ENCODE results near the gene BCL3. TPM values are rescaled to one million over a fixed set of nuclear protein-coding genes. Genes with fewer than 3 reads are reported as not detected.
"Not testable (repeated sequence)": the region's sequence is repeated elsewhere in the genome, so short reads cannot be mapped to it uniquely, and the experiment has no call there.

BCL3 gene
- total and polyA plus RNA-seq, 7 experiments from 2014 or later, result 3.3 to 107 (median 15.0) TPM

GRCh38 chr19:44720945-44721344, 27.6 kb upstream of the BCL3 start:
- Histone ChIP-seq H3K27me3 (ENCODE audit: control insufficient read depth in 2 of 2, insufficient read depth in 2 of 2, low read length in 2 of 2) (no peaks in the 10 kb centered on the region), H3K9me3 (ENCODE audit: control insufficient read depth in 2 of 3, low read length in 3 of 3) (no peaks in the 10 kb centered on the region), H3K36me3 (ENCODE audit: control insufficient read depth in 2 of 3, insufficient read depth in 3 of 3, low read length in 3 of 3) (no peaks in the 10 kb centered on the region), H3K4me1 (ENCODE audit: control insufficient read depth in 2 of 2, insufficient read depth in 2 of 2, low read length in 2 of 2) (peaks cover 0 to 10% of the 10 kb centered on the region in 2 donors), H3K27ac (ENCODE audit: low read depth, low read length) (no peak overlapping the region), H3K4me3 (ENCODE audit: low read length) (no peak overlapping the region)
- no peak for ATAC-seq
- Mint-ChIP-seq H3K27ac (no peak overlapping the region), H3K4me3 (no peak overlapping the region), H3K36me3 (peaks cover 0 to 1% (median 0%) of the 10 kb centered on the region in 5 donors), H3K27me3 (peaks cover 0 to 4% (median 0%) of the 10 kb centered on the region in 5 donors), H3K9me3 (peaks cover 0 to 1% (median 0%) of the 10 kb centered on the region in 11 donors), H3K4me1 (peaks cover 8 to 46% (median 17%) of the 10 kb centered on the region in 7 donors)
- POLR2A ChIA-PET, result no interaction called here
- intact Hi-C loops (cut with micrococcal nuclease), result no loop called here
- CTCF ChIA-PET, result interaction anchor here (6.0 to 13.1 kb wide), 2 partner anchors 32 to 50 kb away, joined by 61 to 295 read pairs; no protein-coding TSS in a partner anchor
- DNase-seq, result no peak

- H3K4me1 Mint-ChIP-seq, result peaks cover 8 to 49% (median 18%) of the 10 kb centered on the region in 7 donors
- H3K27ac Mint-ChIP-seq; intact Hi-C loops (cut with micrococcal nuclease); H3K9me3 Mint-ChIP-seq; H3K9me3 ChIP-seq (ENCODE audit: control insufficient read depth in 2 of 3, low read length in 3 of 3); DNase-seq; H3K4me3 ChIP-seq (ENCODE audit: low read length); H3K27me3 ChIP-seq (ENCODE audit: control insufficient read depth in 2 of 2, insufficient read depth in 2 of 2, low read length in 2 of 2); H3K36me3 ChIP-seq (ENCODE audit: control insufficient read depth in 2 of 3, insufficient read depth in 3 of 3, low read length in 3 of 3); H3K27me3 Mint-ChIP-seq; H3K27ac ChIP-seq (ENCODE audit: low read depth, low read length); H3K4me3 Mint-ChIP-seq; ATAC-seq; H3K4me1 ChIP-seq (ENCODE audit: control insufficient read depth in 2 of 2, insufficient read depth in 2 of 2, low read length in 2 of 2); H3K36me3 Mint-ChIP-seq: not testable (repeated sequence)
- ChIA-PET POLR2A (interaction anchor here (1.0 kb wide), 1 partner anchor 31 kb away, joined by 3 read pairs; no protein-coding TSS in a partner anchor), CTCF (interaction anchor here (0.7 to 13.1 kb wide), 6 partner anchors 12 to 64 kb away, joined by 3 to 295 read pairs (median 6); no protein-coding TSS in a partner anchor)
Observed at GRCh38 chr19:44721369-44721768, 27.1 kb upstream of the BCL3 start.

- H3K27ac ChIP-seq (ENCODE audit: low read depth, low read length), result no peak overlapping the region
- Mint-ChIP-seq H3K36me3 (no peaks in the 10 kb centered on the region), H3K9me3 (no peaks in the 10 kb centered on the region), H3K4me1 (peaks cover 8 to 51% (median 19%) of the 10 kb centered on the region in 7 donors), H3K27me3 (peaks cover 0 to 4% (median 0%) of the 10 kb centered on the region in 5 donors), H3K4me3 (peak overlapping the region in 1 of 10 donors; percentile 58), H3K27ac (peak overlapping the region in 2 of 9 donors; percentile 38 to 55)
- ATAC-seq, result peak; percentile 43
- no peak for DNase-seq
- intact Hi-C loops (cut with micrococcal nuclease), result loop anchor here (1.0 to 2.0 kb wide), 2 partner anchors 30 kb away; no protein-coding TSS in a partner anchor
- H3K4me1 ChIP-seq (ENCODE audit: control insufficient read depth in 2 of 2, insufficient read depth in 2 of 2, low read length in 2 of 2), result peaks cover 0 to 10% of the 10 kb centered on the region in 2 donors
- no peak overlapping the region for H3K4me3 ChIP-seq (ENCODE audit: low read length)
- no peaks in the 10 kb centered on the region for H3K9me3 ChIP-seq (ENCODE audit: control insufficient read depth in 2 of 3, low read length in 3 of 3)
- no peaks in the 10 kb centered on the region for H3K27me3 ChIP-seq (ENCODE audit: control insufficient read depth in 2 of 2, insufficient read depth in 2 of 2, low read length in 2 of 2)
- ChIA-PET POLR2A (interaction anchor here (1.0 kb wide), 2 partner anchors 30 to 48 kb away, joined by 3 to 4 read pairs; no protein-coding TSS in a partner anchor), CTCF (interaction anchor here (0.7 to 13.1 kb wide), 14 partner anchors 8 to 124 kb away, joined by 3 to 295 read pairs (median 7); no protein-coding TSS in a partner anchor)
- no peaks in the 10 kb centered on the region for H3K36me3 ChIP-seq (ENCODE audit: control insufficient read depth in 2 of 3, insufficient read depth in 3 of 3, low read length in 3 of 3)
Observed at GRCh38 chr19:44722131-44723121, 26.1 kb upstream of the BCL3 start.

GRCh38 chr19:44723299-44723951, 25.1 kb upstream of the BCL3 start:
- Histone ChIP-seq H3K27me3 (ENCODE audit: control insufficient read depth in 2 of 2, insufficient read depth in 2 of 2, low read length in 2 of 2) (no peaks in the 10 kb centered on the region), H3K9me3 (ENCODE audit: control insufficient read depth in 2 of 3, low read length in 3 of 3) (no peaks in the 10 kb centered on the region), H3K4me1 (ENCODE audit: control insufficient read depth in 2 of 2, insufficient read depth in 2 of 2, low read length in 2 of 2) (peaks cover 0 to 10% of the 10 kb centered on the region in 2 donors), H3K36me3 (ENCODE audit: control insufficient read depth in 2 of 3, insufficient read depth in 3 of 3, low read length in 3 of 3) (no peaks in the 10 kb centered on the region), H3K27ac (ENCODE audit: low read depth, low read length) (no peak overlapping the region), H3K4me3 (ENCODE audit: low read length) (no peak overlapping the region)
- ChIA-PET CTCF (interaction anchor here (0.7 to 13.1 kb wide), 18 partner anchors 9 to 140 kb away, joined by 3 to 295 read pairs (median 7); no protein-coding TSS in a partner anchor), POLR2A (interaction anchor here (1.1 to 2.7 kb wide), 3 partner anchors 27 to 47 kb away, joined by 5 to 23 read pairs (median 7); no protein-coding TSS in a partner anchor)
- Mint-ChIP-seq H3K9me3 (no peaks in the 10 kb centered on the region), H3K4me3 (peak overlapping the region in 1 of 10 donors; percentile 60), H3K27me3 (peaks cover 0 to 4% (median 0%) of the 10 kb centered on the region in 5 donors), H3K4me1 (peaks cover 8 to 59% (median 26%) of the 10 kb centered on the region in 7 donors), H3K36me3 (no peaks in the 10 kb centered on the region), H3K27ac (peak overlapping the region in 4 of 9 donors; percentile 26 to 79 (median 59))
- intact Hi-C loops (cut with micrococcal nuclease), result loop anchor here in 1 of 2 donors (2.0 kb wide), 1 partner anchor 31 kb away; no protein-coding TSS in a partner anchor
- DNase-seq (no peak), ATAC-seq (peak; percentile 54)

GRCh38 chr19:44723952-44724319, 24.6 kb upstream of the BCL3 start:
- no peak overlapping the region for H3K4me3 ChIP-seq (ENCODE audit: low read length)
- peak overlapping the region in 1 of 10 donors; percentile 60 for H3K4me3 Mint-ChIP-seq
- no peak overlapping the region for H3K27ac ChIP-seq (ENCODE audit: low read depth, low read length)
- POLR2A ChIA-PET, result interaction anchor here (0.6 to 2.7 kb wide), 4 partner anchors 15 to 47 kb away, joined by 4 to 23 read pairs (median 6); no protein-coding TSS in a partner anchor
- no peaks in the 10 kb centered on the region for H3K9me3 ChIP-seq (ENCODE audit: control insufficient read depth in 2 of 3, low read length in 3 of 3)
- DNase-seq, result peak; percentile 64 to 84 (median 76)
- no peaks in the 10 kb centered on the region for H3K36me3 ChIP-seq (ENCODE audit: control insufficient read depth in 2 of 3, insufficient read depth in 3 of 3, low read length in 3 of 3)
- ATAC-seq, result peak; percentile 93
- H3K27me3 ChIP-seq (ENCODE audit: control insufficient read depth in 2 of 2, insufficient read depth in 2 of 2, low read length in 2 of 2), result no peaks in the 10 kb centered on the region
- H3K36me3 Mint-ChIP-seq, result no peaks in the 10 kb centered on the region
- CTCF ChIA-PET, result interaction anchor here (0.7 to 13.1 kb wide), 20 partner anchors 9 to 141 kb away, joined by 3 to 295 read pairs (median 6); no protein-coding TSS in a partner anchor
- peak overlapping the region in 5 of 9 donors; percentile 26 to 79 (median 61) for H3K27ac Mint-ChIP-seq
- H3K4me1 Mint-ChIP-seq, result peaks cover 8 to 62% (median 24%) of the 10 kb centered on the region in 7 donors
- intact Hi-C loops (cut with micrococcal nuclease), result loop anchor here (1.0 to 2.0 kb wide), 7 partner anchors 23 to 121 kb away; partner anchors contain the start of gene BCL3 (in 1 of the 2)
- no peaks in the 10 kb centered on the region for H3K9me3 Mint-ChIP-seq
- peaks cover 0 to 10% of the 10 kb centered on the region in 2 donors for H3K4me1 ChIP-seq (ENCODE audit: control insufficient read depth in 2 of 2, insufficient read depth in 2 of 2, low read length in 2 of 2)
- H3K27me3 Mint-ChIP-seq, result peaks cover 0 to 4% (median 0%) of the 10 kb centered on the region in 5 donors

All from naive thymus-derived CD4-positive, alpha-beta T cell (primary cell).